ENCODE measurements around the gene CCNL2.

The CCNL2 gene

DNA sequence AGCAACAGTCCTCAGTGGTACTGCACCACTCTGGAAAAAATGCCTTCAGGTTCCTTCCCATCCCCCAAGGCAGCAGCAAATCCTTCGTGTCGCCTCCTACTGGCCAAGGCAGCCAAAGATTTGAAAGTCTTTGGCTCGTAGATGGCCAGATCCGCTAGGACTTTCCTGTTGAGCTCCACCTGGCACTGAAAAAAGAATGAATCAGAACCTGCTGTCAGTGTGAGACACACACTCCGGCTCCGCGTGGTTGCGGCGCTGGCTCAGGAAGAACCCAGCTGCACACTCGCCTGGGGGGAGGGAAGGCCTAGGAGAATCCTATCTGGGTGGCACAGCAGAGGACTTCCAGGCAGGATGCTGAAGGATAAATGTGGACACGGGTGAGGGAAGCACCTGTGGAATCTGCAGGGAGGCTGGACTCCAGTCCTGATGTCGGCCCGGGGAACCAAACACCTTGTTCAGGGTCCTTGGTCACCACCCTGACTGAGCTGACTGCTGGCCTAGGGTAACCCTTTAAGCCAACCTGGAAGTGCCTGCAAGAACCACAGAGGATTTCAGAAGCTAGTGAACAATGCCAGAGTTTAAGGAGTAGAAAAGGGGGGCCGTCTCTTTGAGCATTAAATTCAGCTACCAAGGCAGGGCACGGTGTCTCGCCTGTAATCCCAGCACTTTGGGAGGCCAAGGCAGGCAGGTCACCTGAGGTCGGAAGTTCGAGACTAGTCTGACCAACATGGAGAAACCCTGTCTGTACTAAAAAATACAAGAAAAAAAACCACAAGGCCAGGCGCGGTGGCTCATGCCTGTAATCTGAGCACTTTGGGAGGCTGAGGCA is 3.2 kb upstream of the CCNL2 start:
- H3K4me3 ChIP-seq (ENCODE audit: low read depth, low read length): no peak overlapping the region
- TF ChIP-seq, protein P1, sequence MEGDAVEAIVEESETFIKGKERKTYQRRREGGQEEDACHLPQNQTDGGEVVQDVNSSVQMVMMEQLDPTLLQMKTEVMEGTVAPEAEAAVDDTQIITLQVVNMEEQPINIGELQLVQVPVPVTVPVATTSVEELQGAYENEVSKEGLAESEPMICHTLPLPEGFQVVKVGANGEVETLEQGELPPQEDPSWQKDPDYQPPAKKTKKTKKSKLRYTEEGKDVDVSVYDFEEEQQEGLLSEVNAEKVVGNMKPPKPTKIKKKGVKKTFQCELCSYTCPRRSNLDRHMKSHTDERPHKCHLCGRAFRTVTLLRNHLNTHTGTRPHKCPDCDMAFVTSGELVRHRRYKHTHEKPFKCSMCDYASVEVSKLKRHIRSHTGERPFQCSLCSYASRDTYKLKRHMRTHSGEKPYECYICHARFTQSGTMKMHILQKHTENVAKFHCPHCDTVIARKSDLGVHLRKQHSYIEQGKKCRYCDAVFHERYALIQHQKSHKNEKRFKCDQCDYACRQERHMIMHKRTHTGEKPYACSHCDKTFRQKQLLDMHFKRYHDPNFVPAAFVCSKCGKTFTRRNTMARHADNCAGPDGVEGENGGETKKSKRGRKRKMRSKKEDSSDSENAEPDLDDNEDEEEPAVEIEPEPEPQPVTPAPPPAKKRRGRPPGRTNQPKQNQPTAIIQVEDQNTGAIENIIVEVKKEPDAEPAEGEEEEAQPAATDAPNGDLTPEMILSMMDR (IDR thresholded peaks at IDR 0.05; ENCODE audit: low read depth, low read length, missing control alignments): peak; percentile 84
- no peaks in the 10 kb centered on the region for H3K27me3 ChIP-seq (replicated peaks)
- H3K36me3 ChIP-seq (replicated peaks): peaks cover 38% of the 10 kb centered on the region
- DNase-seq: peak; percentile 46
- no peak overlapping the region for H3K27ac ChIP-seq
- in situ Hi-C loops (cut with HindIII; ENCODE audit: low pct_ligation_motif_present, low sequenced_read_pairs): no loop called here

DNA sequence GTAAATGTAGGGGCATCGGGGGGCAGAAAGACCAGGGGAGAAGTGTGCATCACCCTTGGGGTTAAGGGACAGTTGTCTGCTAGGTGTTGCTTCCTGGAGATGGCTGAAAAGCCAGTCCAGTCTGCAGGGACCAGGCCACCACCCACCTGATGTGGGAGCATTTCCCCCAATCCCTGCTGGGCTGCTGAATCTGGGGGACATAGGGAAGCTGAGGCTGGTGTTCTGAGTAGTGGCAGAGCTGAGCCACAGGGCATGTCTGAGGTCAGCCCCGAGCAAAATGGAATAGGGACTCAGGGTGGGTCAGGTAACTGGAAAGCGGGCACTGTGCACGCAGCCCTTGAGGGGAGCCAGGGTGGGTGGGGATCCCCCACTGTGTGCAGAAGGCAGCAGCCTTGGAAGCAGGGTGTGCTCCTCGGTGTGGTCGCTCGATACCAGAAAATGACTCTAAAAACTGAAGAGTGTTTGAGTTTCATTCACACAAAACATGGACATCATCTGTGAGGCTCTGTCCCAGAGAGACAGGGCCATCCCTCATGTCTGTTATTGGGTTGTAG is 2.4 kb upstream of the CCNL2 start:
- no peak overlapping the region for H3K4me3 ChIP-seq (ENCODE audit: low read depth, low read length)
- in situ Hi-C loops (cut with HindIII; ENCODE audit: low pct_ligation_motif_present, low sequenced_read_pairs): no loop called here

DNA sequence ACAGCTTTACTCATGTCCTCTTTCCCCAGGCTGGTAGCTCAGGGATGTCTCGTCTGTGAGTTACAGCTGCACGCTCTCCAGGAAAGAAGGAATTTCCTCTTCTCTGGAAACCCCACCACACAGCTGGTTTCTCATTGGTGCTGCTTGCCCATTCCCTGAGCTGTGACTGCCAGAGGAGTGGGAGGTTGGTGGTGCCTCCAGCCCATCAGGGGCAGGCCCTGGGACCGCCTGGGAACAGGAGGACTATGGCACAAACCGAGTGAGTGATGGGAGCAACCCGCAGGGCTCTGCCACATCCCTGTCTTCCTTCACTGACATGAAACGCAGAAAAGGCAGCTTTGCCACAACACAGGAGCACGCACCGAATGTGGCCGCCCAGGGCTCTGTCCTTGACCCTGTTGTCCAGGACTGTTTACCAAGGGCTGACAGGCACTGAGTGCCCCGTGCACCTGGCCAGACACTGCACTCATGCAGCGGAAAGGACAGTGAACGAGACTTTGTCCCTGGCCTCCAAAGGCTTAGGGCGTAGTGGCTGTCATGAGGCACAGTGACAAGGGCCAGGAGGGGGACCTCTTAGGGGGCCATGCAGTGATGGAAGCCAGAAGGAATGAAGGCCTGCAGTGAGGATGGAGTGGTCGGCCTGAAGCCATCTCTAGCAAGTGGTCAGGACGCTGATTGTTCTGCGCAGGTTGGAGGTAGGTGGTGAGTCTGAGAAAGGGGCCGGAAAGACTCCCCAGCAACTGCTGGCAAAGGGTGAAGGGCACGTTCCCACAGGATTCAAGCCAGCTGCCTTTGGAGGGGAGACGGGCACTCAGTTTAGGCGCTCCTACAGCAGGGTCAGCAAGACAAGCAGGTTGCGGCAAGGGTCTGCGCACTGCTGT is 1.7 kb upstream of the CCNL2 start:
- no peaks in the 10 kb centered on the region for H3K27me3 ChIP-seq (replicated peaks)
- DNase-seq: no peak
- no peak overlapping the region for H3K27ac ChIP-seq
- TF ChIP-seq, protein P1 (IDR thresholded peaks at IDR 0.05; ENCODE audit: low read depth, low read length, missing control alignments): no peak
- in situ Hi-C loops (cut with HindIII; ENCODE audit: low pct_ligation_motif_present, low sequenced_read_pairs): no loop called here
- peaks cover 38% of the 10 kb centered on the region for H3K36me3 ChIP-seq (replicated peaks)
- H3K4me3 ChIP-seq (ENCODE audit: low read depth, low read length): peak overlapping the region; percentile 97

More for the DNA sequence above, 2.4 kb upstream of the CCNL2 start:
- Histone ChIP-seq H3K36me3 (replicated peaks) (peaks cover 37% of the 10 kb centered on the region), H3K27ac (no peak overlapping the region), H3K27me3 (replicated peaks) (no peaks in the 10 kb centered on the region)
- DNase-seq: no peak
- TF ChIP-seq, protein P1 (IDR thresholded peaks at IDR 0.05; ENCODE audit: low read depth, low read length, missing control alignments): no peak

DNA sequence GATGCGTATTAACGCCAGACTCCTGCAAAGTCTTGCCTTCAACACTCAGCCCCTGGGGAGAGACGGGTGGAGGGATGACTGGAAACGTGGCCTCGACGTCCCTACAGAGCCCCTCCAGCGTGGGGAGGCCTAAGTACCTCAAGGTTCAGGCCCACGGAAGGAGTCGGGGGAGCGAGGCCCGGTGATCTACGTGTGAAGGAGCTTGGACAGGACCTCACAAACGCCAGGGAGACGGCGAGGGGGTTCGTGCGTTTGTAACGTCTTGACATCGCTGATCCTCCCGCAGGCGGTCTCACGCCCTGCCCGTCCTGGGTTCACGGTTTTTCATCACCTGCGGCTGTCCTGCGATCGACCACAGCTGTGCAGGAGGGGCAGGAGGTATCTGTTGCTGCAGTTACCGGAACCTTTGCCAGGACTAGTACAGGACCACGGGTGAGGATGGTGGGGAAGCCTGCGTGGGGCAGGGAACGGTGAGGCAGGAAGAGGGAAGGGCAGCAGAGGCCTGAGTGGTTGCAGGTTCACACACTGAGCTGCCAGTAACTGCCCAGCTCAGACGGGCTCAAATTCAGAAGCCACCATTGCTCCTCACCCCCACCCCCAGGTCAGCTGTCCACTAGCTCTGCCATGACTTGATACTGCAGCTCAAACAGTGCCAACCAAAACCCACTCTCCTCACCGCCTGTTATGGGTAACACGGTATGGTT is 889 bp upstream of the CCNL2 start:
- in situ Hi-C loops (cut with HindIII; ENCODE audit: low pct_ligation_motif_present, low sequenced_read_pairs): no loop called here
- no peaks in the 10 kb centered on the region for H3K27me3 ChIP-seq (replicated peaks)
- H3K36me3 ChIP-seq (replicated peaks): peaks cover 39% of the 10 kb centered on the region
- no peak for DNase-seq
- peak overlapping the region; percentile 64 for H3K27ac ChIP-seq
- TF ChIP-seq, protein P1 (IDR thresholded peaks at IDR 0.05; ENCODE audit: low read depth, low read length, missing control alignments): no peak
- H3K4me3 ChIP-seq (ENCODE audit: low read depth, low read length): peak overlapping the region; percentile 97

DNA sequence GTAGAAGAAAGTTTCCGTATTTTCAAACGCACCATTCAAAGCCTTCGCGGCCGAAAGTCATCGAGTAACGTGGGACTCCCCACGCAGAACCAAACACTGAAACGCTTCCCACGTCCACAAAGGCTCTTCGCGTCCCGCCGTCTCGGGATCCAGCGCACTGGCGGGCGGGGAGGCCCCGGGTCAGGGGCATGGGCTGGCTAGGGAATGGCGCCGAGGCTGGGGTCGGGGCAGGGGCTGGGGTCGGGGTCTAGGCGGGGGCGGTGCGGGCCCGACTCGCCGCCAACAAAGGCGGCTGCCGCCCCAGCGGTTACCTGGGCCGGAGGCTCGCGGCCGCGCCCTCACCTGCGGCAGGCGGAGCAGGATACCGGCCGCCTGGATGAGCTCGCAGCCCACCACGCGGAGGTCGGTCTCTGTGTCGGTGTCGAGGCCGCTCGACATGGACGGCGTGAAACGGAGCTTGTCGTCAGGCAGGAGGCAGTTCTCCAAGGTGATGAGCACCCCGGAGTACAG is 403 bp downstream of the CCNL2 start:
- H3K27me3 ChIP-seq (replicated peaks): no peaks in the 10 kb centered on the region
- in situ Hi-C loops (cut with HindIII; ENCODE audit: low pct_ligation_motif_present, low sequenced_read_pairs): no loop called here
- DNase-seq: no peak
- H3K4me3 ChIP-seq (ENCODE audit: low read depth, low read length): peak overlapping the region; percentile 90
- peaks cover 42% of the 10 kb centered on the region for H3K36me3 ChIP-seq (replicated peaks)
- TF ChIP-seq, protein P1 (IDR thresholded peaks at IDR 0.05; ENCODE audit: low read depth, low read length, missing control alignments): no peak
- peak overlapping the region; percentile 63 for H3K27ac ChIP-seq

Measured in brain microvascular endothelial cell (primary cell).